Gastroesophageal sphincter (tissue), 2 donors: Measurements from ENCODE around the gene NR3C2.

Experiments
- EP300 ChIP-seq: sonication (generic); formaldehyde crosslinking; IDR thresholded peaks from one replicate; pipeline ENCODE4 v1.6.1; 2017; ENCODE audit warnings: antibody characterized with exemption, mild to moderate bottlenecking
- POLR2AphosphoS5 ChIP-seq: sonication (generic); formaldehyde crosslinking; IDR thresholded peaks from one replicate; pipeline ENCODE4 v1.6.1; 2017; ENCODE audit warnings: antibody characterized with exemption

DNA sequence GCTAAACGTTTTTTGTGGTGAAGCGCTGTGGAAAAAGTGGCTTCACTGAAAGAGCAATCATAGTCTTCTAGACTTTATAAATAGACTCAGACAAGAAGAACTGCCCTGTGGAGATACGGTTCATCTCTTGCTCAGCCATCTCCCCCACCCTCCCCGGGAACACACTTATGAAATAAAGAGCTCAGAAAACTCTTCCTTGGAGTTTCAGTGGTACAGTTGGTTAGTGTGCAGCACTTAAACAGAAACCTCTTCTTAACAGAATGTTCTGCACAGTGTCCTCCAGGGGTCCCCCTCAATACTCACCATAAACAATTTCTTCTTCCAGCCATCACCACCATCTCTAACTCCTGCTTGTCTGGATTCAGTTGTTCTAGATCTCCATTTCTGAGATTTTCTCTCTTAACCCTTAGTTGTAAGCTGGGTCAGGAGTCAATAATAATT lies 397.3 kb downstream of the NR3C2 start:
- TF ChIP-seq EP300 (no peak), POLR2AphosphoS5 (no peak)
